ENCODE data around the gene THAP7.

The THAP7 gene

DNA sequence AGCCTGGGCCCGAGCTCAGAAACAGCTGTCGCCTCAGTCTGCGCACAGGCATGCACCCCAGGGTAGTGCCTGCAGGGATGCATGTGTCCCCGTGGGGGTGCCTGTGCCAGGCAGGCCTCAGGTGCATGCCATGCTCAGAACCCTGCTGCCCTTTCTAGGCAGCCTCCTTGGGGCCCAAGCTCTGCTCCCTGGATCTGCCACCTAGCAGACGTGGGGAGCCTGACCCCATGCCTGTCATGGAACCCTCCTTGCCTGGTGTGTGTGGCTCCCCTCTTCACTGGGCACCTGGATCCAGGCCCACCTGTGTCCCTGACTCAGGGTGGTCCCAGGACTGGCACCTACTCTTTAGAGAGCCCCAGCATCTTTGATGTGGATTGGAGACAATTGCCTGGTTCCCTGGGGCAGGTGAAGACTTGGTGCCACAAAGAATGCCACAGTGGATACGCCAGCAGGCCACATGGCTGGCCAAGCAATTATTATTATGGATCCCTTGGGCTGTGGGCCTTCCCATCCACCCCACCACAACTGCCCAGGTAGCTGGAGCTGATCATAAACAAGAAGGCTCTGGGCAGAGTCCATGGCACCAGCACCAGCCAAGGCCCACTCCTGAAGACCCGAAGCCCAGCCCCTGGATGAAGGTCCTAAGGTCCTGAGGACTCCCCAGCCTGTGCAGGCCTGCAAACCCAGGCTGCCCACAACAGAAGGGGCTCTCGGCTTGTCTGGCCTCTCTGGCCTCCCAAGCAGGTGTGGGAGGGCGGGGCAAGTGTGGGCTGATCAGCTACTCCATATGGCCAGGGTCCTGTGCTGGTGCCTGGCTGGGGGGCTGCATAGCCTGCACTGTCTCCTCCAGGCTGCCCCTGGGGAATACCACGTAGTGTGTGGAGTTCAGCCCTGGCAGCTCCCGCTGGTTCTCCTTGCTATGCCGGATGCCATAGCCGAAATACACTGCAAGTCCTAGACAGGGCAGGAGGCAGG is 26.6 kb upstream of the THAP7 start:
- TF ChIP-seq, protein P1, sequence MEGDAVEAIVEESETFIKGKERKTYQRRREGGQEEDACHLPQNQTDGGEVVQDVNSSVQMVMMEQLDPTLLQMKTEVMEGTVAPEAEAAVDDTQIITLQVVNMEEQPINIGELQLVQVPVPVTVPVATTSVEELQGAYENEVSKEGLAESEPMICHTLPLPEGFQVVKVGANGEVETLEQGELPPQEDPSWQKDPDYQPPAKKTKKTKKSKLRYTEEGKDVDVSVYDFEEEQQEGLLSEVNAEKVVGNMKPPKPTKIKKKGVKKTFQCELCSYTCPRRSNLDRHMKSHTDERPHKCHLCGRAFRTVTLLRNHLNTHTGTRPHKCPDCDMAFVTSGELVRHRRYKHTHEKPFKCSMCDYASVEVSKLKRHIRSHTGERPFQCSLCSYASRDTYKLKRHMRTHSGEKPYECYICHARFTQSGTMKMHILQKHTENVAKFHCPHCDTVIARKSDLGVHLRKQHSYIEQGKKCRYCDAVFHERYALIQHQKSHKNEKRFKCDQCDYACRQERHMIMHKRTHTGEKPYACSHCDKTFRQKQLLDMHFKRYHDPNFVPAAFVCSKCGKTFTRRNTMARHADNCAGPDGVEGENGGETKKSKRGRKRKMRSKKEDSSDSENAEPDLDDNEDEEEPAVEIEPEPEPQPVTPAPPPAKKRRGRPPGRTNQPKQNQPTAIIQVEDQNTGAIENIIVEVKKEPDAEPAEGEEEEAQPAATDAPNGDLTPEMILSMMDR (conservative IDR thresholded peaks at IDR 0.05): no peak
- no peak overlapping the region for H3K27ac ChIP-seq

DNA sequence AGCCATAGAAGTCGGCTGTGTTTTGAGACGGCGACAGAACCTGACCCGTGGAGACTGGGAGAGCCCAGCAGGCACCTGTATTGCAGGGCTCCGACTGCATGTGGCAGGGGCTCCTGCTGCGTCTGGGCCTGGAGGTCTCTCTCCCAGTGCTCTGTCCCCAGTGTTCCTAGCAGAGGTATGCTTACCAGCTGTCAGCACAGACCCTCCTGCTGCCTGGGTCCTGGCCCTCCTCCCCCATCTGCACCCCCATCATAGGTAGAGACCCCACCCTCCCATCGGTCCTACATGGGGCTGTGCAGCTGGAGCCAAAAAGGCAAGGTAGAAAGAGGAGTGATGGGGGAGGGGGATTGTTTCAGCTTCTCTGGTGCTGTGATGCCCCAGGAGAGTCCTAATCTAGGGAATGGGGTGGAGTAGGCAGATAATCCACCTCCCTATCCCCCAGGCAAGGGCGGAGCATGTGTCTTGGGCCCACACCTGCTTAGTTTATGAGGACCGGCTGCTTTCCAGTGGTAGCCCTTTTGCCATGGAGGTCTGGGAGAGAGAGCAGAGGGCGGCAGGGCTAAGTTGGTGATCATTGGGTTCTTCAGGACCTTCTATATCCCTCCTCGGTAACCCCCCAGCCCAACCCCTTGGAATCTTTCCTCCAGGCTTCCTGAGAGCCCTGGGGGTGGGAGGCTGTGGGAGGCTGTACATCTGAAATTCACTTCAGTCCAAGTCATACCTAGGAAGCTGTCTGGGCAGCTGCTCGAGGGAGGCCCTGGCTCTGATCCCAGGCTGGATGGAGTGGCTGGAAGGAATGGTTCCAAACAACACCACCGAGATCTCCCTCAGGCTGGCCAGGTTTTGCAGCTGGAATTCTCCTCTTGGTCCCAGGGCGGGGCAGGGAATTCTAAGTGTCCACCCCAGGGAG is 25.1 kb upstream of the THAP7 start:
- TF ChIP-seq, protein P1 (conservative IDR thresholded peaks at IDR 0.05): no peak
- H3K27ac ChIP-seq: no peak overlapping the region

DNA sequence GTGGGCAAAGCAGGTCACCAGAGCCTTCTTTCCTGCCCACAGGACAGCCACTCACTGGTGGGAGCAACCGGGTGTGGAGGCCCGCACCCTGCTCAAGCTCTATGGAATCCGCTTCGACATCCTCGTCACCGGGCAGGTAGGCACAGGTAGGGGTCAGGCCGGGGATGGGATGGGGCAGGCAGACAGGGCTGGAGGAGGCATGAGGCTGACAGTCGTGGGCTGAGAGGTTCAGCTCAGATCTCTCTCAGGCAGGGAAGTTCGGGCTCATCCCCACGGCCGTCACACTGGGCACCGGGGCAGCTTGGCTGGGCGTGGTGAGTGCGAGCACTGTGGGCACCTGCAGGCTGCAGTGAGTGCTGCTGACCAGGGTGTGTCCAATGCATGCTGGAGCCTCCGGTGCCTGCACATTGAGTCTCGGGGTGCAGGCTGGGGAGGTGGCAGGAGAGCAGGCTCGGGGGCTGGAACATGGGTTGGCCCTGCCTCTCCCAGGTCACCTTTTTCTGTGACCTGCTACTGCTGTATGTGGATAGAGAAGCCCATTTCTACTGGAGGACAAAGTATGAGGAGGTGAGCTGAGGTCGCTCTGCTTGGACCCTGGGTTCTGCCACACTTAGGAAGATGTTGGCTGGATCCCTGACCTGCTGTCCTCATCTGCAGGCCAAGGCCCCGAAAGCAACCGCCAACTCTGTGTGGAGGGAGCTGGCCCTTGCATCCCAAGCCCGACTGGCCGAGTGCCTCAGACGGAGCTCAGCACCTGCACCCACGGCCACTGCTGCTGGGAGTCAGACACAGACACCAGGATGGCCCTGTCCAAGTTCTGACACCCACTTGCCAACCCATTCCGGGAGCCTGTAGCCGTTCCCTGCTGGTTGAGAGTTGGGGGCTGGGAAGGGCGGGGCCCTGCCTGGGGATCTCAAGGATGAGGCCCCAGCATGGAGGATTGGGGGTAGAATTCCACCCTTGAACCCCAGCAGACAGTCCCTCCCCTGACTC is 24.1 kb upstream of the THAP7 start:
- no peak overlapping the region for H3K27ac ChIP-seq
- TF ChIP-seq, protein P1 (conservative IDR thresholded peaks at IDR 0.05): no peak

DNA sequence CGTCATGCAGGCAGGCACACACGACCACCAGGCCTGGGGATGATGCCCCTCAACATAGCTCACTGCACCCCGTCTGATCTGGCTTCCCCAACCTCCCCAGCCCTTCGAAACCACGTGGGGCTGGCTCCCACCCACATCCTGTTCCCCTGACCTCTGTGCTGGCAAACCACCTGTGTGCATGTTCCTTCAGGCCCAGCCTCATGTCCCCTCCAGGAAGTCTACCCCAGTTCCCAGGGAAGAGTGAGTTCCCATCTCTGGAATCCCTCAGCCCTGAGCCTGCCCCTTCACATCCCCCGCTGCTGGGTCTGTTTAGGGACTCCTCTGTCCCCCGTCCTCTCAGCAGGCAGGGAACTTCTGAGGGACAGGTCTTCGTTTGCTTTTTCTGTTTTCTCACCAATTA is 23.3 kb upstream of the THAP7 start:
- H3K27ac ChIP-seq: no peak overlapping the region
- TF ChIP-seq, protein P1 (conservative IDR thresholded peaks at IDR 0.05): no peak

DNA sequence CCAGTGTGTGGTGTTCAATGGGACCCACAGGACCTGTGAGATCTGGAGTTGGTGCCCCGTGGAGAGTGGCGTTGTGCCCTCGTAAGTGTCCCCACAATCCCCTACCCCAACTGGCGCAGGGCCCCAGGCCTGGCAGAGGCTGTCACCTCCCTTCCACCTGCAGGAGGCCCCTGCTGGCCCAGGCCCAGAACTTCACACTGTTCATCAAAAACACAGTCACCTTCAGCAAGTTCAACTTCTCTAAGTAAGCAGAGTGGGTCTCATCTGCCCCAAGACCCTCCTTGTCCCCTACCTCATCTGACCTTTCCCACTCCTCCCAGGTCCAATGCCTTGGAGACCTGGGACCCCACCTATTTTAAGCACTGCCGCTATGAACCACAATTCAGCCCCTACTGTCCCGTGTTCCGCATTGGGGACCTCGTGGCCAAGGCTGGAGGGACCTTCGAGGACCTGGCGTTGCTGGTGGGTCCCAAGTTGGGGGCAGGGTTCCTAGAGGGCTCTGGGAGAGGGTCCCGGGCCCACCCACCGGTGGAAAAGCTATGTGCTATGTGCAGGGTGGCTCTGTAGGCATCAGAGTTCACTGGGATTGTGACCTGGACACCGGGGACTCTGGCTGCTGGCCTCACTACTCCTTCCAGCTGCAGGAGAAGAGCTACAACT is 21.2 kb upstream of the THAP7 start:
- H3K27ac ChIP-seq: no peak overlapping the region
- TF ChIP-seq, protein P1 (conservative IDR thresholded peaks at IDR 0.05): no peak

DNA sequence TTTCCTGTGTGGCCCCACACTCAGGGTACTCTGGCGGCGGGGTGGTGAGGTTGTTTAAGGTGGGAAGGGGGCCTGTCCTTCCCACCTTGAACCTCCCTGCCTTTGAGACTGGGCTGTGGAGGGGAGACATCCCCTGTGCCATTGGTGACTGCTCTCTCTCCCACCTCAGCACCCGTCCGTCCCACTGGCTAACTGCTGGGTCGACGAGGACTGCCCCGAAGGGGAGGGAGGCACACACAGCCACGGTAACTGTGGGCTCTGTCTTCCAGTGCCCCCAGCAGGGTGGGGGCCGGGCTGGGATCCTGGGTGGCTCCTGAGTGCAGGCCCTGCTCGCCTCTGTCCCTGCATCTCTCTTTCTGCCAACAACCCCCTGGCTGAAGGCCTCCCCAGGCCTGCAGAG is 20.6 kb upstream of the THAP7 start:
- TF ChIP-seq, protein P1 (conservative IDR thresholded peaks at IDR 0.05): no peak
- H3K27ac ChIP-seq: no peak overlapping the region
